GM11168 (cell line): ENCODE results near the gene KMT2D.

Source experiments
- in situ Hi-C: fragments of 300-500 bp; cut with MboI; formaldehyde crosslinking; loops from one replicate; pipeline ENCODE4 v1.12.0; 2022; ENCODE audit warnings: low sequenced_read_pairs; ENCODE audit not compliant: unreplicated experiment

Gene KMT2D, protein sequence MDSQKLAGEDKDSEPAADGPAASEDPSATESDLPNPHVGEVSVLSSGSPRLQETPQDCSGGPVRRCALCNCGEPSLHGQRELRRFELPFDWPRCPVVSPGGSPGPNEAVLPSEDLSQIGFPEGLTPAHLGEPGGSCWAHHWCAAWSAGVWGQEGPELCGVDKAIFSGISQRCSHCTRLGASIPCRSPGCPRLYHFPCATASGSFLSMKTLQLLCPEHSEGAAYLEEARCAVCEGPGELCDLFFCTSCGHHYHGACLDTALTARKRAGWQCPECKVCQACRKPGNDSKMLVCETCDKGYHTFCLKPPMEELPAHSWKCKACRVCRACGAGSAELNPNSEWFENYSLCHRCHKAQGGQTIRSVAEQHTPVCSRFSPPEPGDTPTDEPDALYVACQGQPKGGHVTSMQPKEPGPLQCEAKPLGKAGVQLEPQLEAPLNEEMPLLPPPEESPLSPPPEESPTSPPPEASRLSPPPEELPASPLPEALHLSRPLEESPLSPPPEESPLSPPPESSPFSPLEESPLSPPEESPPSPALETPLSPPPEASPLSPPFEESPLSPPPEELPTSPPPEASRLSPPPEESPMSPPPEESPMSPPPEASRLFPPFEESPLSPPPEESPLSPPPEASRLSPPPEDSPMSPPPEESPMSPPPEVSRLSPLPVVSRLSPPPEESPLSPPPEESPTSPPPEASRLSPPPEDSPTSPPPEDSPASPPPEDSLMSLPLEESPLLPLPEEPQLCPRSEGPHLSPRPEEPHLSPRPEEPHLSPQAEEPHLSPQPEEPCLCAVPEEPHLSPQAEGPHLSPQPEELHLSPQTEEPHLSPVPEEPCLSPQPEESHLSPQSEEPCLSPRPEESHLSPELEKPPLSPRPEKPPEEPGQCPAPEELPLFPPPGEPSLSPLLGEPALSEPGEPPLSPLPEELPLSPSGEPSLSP (N-terminal part only)

GRCh38 chr12:49060237-49061156 is at the start of gene KMT2D:
KMT2D (minus strand) TSS chr12:49060794; CDS start chr12:49055324, 5,470 bp downstream.
- in situ Hi-C loops, result no loop called here

DNA sequence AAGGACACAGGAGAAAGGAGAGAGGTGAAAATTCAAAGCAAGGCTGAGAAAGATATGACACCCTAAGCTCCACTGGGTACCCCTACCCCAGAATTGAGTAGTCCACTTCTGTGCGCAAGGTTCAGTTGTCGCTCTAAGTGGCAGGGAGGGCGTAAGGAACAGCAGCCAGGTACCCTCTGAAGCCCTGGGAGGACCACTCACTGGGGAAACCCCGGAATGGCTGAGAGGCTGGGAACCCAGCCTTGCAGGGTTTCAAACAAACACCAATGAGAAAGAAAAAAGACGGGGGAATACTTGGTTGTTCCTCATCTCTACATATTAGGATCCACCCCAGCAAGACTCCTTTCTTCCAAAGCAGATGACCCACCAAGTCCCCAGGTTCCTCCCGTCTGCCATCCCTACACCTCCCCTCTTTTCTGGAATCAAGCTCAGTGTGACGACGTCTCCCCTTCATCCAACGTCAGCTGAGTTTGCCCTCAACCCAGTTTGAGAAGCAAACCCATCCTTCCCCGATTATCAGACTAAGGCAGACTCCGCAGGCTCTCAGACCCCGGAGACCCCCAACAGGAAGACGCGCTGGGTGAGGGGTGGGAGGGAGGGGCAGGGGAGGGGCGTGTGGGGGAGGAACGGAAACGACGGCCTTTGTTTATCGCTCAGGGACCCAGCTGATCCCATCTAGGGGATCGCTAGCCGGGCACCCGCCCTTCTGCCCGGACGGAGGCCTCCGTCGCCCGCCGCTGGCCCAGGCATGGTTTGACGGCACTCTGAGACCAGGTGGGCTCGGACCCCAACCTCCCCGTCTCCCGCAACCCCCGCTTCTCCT is 49.3 kb upstream of the KMT2D start:
- in situ Hi-C loops, result no loop called here

GRCh38 chr12:49108958-49109404 is 48.4 kb upstream of the KMT2D start:
- in situ Hi-C loops, result no loop called here

- in situ Hi-C loops, result no loop called here
Observed at GRCh38 chr12:49105504-49106084, 45.0 kb upstream of the KMT2D start.

GRCh38 chr12:49104822-49105221 is 44.2 kb upstream of the KMT2D start:
- in situ Hi-C loops, result no loop called here

DNA sequence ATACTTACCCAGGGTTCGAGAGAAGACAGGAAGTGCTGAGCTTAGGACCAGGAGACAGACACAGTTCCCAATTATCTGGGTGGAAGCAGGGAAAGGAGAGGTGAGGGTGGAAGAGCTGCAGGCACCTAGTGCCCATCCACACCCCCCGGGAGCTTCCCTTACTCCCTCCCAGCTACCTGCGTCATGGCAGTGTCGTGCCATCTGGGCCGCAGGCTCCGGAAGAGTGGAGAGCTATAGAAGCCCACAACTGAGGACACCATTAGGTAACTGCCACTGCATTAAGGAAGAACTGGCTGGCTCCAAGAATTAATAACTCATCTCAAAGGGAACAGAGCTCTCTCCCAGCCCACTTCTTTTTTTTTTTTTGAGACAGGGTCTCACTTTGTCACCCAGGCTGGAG is 39.8 kb upstream of the KMT2D start:
- in situ Hi-C loops, result no loop called here

GRCh38 chr12:49098703-49099102 is 38.1 kb upstream of the KMT2D start:
- in situ Hi-C loops, result no loop called here

- in situ Hi-C loops, result no loop called here
Observed at GRCh38 chr12:49098035-49098451, 37.4 kb upstream of the KMT2D start.

GRCh38 chr12:49097381-49097780 is 36.8 kb upstream of the KMT2D start:
- in situ Hi-C loops, result no loop called here

DNA sequence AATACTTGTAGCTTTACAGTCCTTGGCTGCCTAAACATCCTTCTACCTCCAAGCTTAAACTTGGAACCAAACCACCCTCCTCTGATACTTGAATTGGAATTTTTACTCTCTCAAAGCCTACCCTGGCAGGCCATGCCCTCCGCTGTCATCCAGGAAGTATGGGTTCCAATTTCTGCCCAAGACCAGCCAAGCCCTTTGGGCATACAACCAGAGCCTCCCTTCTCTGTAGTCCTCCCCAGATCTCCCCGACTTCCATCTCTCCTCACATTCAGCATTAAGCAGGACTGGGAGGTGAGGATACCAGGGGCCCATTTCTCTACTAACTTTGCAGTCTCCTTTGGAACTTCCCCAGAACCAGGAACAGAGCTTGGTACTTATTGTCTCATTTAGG is 34.4 kb upstream of the KMT2D start:
- in situ Hi-C loops, result no loop called here

- in situ Hi-C loops, result no loop called here
Observed at GRCh38 chr12:49094160-49094974, 33.8 kb upstream of the KMT2D start, which contains the start of gene DHH. DHH (minus strand) TSS chr12:49094801; CDS start chr12:49094512, 289 bp downstream.

GRCh38 chr12:49093792-49094159 is 33.2 kb upstream of the KMT2D start:
- in situ Hi-C loops, result no loop called here

DNA sequence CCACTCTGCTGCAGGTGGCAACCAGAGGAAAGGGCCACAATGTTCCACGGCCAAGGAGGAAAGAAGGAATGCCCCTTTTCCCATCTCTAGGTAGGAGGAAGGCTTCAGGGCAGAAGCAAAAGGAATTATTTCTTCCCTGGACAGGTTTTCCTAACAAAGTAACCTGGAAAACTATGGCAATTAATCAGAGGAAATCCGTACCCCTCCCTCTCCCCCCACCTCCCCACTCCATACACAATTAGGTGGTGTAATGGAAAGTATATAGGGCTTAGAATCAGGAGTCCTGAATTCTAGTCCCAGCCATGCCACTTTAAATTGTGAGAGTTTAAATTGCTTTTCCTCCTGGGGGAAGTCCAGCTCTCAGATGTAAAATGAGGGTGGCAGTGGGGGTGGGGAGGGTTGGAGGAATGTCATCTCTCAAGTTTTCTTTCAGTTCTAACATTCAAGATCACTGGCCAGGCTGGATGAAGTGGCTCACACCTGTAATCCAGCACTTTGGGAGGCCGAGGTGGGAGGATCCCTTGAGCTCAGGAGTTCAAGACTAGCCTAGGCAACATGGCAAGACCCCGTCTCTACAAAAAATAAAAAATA is 32.3 kb upstream of the KMT2D start:
- in situ Hi-C loops, result no loop called here

GRCh38 chr12:49092086-49092815 is 31.7 kb upstream of the KMT2D start:
- in situ Hi-C loops, result no loop called here

DNA sequence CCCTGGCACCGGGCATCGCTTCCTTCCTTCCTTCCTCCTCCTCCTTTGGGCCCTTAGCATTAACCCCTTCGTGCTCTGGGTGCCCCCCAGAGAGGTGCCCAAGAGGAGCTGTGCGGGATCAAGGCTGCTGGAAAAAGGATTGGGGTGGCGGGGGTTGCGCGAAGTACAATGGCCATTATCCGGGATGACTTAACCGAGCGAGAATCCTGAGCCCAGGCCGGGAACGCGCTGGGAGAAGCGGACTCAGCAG is 31.2 kb upstream of the KMT2D start:
- in situ Hi-C loops, result no loop called here

- in situ Hi-C loops, result no loop called here
Observed at GRCh38 chr12:49091056-49091835, 30.7 kb upstream of the KMT2D start.
